Caco-2 (cell line): ENCODE results near the gene RHBDF1. TPM values are rescaled to one million over a fixed set of nuclear protein-coding genes. Genes with fewer than 3 reads are reported as not detected.

Source experiments
- BruUV-seq: library from RNA; stranded (reverse); fragments of 400-500 nt; replicated peaks from 2 replicates; lab custom pipeline; 2021; lab: Mats Ljungman, UMichigan
- CTCF ChIA-PET: fragments of 300-600 bp; sonication (Branson Sonifier 250); formaldehyde crosslinking; loops from one replicate; lab custom pipeline; 2022; ENCODE audit warnings: antibody characterized with exemption; lab: Charles Lee
- POLR2A ChIA-PET: fragments of 300-600 bp; sonication (Branson Sonifier 250); formaldehyde crosslinking; loops from one replicate; lab custom pipeline; 2022; ENCODE audit warnings: antibody characterized with exemption; lab: Charles Lee
- DNase-seq, 2 experiments: peaks; one replicate each; pipeline versions ENCODE4 v3.0.0 to v3.0.0-alpha.2; 2020 to 2022
- H3K27me3 ChIP-seq: replicated peaks from 2 replicates; pipeline ENCODE4 v1.6.0; 2011; ENCODE audit warnings: low read length; ENCODE audit not compliant: control insufficient read depth, insufficient read depth
- H3K36me3 ChIP-seq: 2 replicates; pipeline ENCODE4 v1.5.1; 2011; ENCODE audit warnings: low read length; ENCODE audit not compliant: control insufficient read depth, insufficient read depth
- H3K4me1 ChIP-seq: fragments of 250-450 bp; sonication (Bioruptor Pico); 2 replicates; pipeline ENCODE4 v1.5.1; 2020; ENCODE audit warnings: mild to moderate bottlenecking
- H3K4me3 ChIP-seq: 2 replicates; pipeline ENCODE4 v1.5.1; 2011; ENCODE audit warnings: low read depth, mild to moderate bottlenecking, control low read depth, low read length
- H3K9me3 ChIP-seq: fragments of 250-450 bp; sonication (Bioruptor Pico); 2 replicates; pipeline ENCODE4 v1.5.1; 2020; ENCODE audit warnings: mild to moderate bottlenecking, moderate library complexity
- H3K27ac Mint-ChIP-seq: one replicate; pipeline ENCODE4 v1.8.0; 2022; ENCODE audit warnings: mixed read lengths; ENCODE audit not compliant: unreplicated experiment
- H3K27me3 Mint-ChIP-seq: one replicate; pipeline ENCODE4 v1.8.0; 2022; ENCODE audit warnings: mixed read lengths; ENCODE audit not compliant: insufficient read depth, unreplicated experiment
- H3K36me3 Mint-ChIP-seq: one replicate; pipeline ENCODE4 v1.8.0; 2022; ENCODE audit warnings: mild to moderate bottlenecking, mixed read lengths; ENCODE audit not compliant: insufficient read depth, unreplicated experiment
- H3K4me1 Mint-ChIP-seq: one replicate; pipeline ENCODE4 v1.8.0; 2022; ENCODE audit warnings: low read depth, mixed read lengths; ENCODE audit not compliant: unreplicated experiment
- H3K4me3 Mint-ChIP-seq: one replicate; pipeline ENCODE4 v1.8.0; 2022; ENCODE audit warnings: mild to moderate bottlenecking, moderate library complexity, mixed read lengths; ENCODE audit not compliant: unreplicated experiment
- H3K9me3 Mint-ChIP-seq: one replicate; pipeline ENCODE4 v1.8.0; 2022; ENCODE audit warnings: mixed read lengths; ENCODE audit not compliant: unreplicated experiment
- intact Hi-C: fragments of 100-400 bp; cut with micrococcal nuclease; formaldehyde crosslinking; loops from one replicate; pipeline ENCODE4 v1.10.0; 2022; ENCODE audit not compliant: unreplicated experiment
- total RNA-seq: library from RNA; stranded (reverse); gene quantifications from 2 replicates; pipeline ENCODE4 v1.2.3, GENCODE V29; 2022
- TF ChIP-seq, protein P1 (sequence below), 2 experiments: fragments of 200-600 bp in 1 of 2; IDR thresholded peaks; 1 replicate in 1 of 2; 2 replicates in 1 of 2; pipeline versions ENCODE4 v1.5.1 to v1.8.0; 2011 to 2022; ENCODE audit warnings: antibody characterized with exemption in 1 of 2, control low read depth in 1 of 2, inconsistent platforms in 1 of 2, low read depth in 1 of 2, low read length in 1 of 2, mild to moderate bottlenecking in 1 of 2, moderate library complexity in 1 of 2; ENCODE audit not compliant: insufficient read depth in 1 of 2, severe bottlenecking in 1 of 2, unreplicated experiment in 1 of 2

Gene RHBDF1
- total RNA-seq, 1 experiment from 2014 or later = 62.3 TPM

DNA sequence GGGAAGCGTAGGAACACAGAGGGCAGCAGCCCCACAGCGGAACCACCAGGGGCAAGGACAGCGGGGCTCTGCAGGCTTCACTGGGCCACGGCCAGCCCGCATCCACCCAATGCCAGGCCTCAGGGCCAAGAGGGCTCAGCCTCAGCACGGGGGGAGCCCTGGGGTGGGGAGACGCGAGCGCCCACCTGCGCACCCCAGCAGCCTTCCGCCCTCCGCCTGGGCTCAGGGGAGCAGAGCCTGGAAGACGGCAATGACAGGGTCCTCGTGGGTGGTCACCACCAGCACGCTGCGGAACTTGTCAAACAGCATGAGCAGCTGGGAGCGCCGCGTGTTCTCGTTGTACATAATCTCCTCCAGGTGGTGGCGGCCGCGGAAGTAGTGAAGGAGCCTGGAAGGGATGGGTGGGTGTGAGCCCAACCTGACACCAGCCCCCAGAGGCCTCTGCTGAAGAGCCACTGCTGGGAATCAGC is 14.1 kb upstream of the RHBDF1 start:
- Histone ChIP-seq H3K9me3 (no peaks in the 10 kb centered on the region), H3K27me3 (no peaks in the 10 kb centered on the region), H3K4me1 (no peaks in the 10 kb centered on the region), H3K36me3 (no peaks in the 10 kb centered on the region; the same call in 1 of the 2 replicates), H3K4me3 (no peak overlapping the region)
- H3K9me3 Mint-ChIP-seq = no peaks in the 10 kb centered on the region
- ChIA-PET CTCF (interaction anchor here (0.6 kb wide), 1 partner anchor 1220 kb away, joined by 3 read pairs; no protein-coding TSS in a partner anchor), POLR2A (no interaction called here)
- H3K4me3 Mint-ChIP-seq = no peak overlapping the region
- no peaks in the 10 kb centered on the region for H3K27me3 Mint-ChIP-seq
- no peaks in the 10 kb centered on the region for H3K4me1 Mint-ChIP-seq
- H3K36me3 Mint-ChIP-seq = peaks cover 60% of the 10 kb centered on the region
- DNase-seq = no peak
- TF ChIP-seq, protein P1, sequence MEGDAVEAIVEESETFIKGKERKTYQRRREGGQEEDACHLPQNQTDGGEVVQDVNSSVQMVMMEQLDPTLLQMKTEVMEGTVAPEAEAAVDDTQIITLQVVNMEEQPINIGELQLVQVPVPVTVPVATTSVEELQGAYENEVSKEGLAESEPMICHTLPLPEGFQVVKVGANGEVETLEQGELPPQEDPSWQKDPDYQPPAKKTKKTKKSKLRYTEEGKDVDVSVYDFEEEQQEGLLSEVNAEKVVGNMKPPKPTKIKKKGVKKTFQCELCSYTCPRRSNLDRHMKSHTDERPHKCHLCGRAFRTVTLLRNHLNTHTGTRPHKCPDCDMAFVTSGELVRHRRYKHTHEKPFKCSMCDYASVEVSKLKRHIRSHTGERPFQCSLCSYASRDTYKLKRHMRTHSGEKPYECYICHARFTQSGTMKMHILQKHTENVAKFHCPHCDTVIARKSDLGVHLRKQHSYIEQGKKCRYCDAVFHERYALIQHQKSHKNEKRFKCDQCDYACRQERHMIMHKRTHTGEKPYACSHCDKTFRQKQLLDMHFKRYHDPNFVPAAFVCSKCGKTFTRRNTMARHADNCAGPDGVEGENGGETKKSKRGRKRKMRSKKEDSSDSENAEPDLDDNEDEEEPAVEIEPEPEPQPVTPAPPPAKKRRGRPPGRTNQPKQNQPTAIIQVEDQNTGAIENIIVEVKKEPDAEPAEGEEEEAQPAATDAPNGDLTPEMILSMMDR (IDR thresholded peaks at IDR 0.05; ENCODE audit: insufficient read depth in 1 of 2, low read depth in 1 of 2, low read length in 1 of 2, severe bottlenecking in 1 of 2, unreplicated experiment in 1 of 2) = no peak
- H3K27ac Mint-ChIP-seq = no peak overlapping the region
- BruUV-seq = no TSS peak
- intact Hi-C loops = no loop called here

DNA sequence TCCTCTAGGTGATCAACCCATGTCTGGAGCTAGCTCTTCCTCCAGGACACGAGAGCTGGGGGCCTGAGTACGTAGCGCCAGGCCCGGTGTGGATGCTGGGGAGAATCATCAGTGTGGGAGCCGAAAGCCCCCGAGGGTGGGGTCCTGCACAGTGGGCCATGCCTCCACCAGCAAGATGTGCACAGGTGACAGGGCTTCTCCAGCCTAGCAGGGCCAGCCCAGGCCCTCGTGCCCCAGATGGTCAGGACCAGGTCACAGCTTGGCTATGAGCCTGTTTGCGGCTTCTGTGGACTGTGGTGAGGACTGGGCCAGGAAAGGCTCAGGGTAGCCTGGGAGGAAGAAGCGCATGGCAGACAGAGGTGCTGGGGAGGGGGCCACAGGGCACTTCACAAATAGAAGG is 13.4 kb upstream of the RHBDF1 start:
- intact Hi-C loops = no loop called here
- Mint-ChIP-seq H3K4me1 (no peaks in the 10 kb centered on the region), H3K27ac (no peak overlapping the region), H3K4me3 (no peak overlapping the region), H3K27me3 (no peaks in the 10 kb centered on the region), H3K9me3 (no peaks in the 10 kb centered on the region), H3K36me3 (peaks cover 60% of the 10 kb centered on the region)
- TSS peak; percentile 63 for BruUV-seq
- H3K4me3 ChIP-seq = no peak overlapping the region
- no peaks in the 10 kb centered on the region for H3K9me3 ChIP-seq
- no peaks in the 10 kb centered on the region for H3K27me3 ChIP-seq
- H3K36me3 ChIP-seq = no peaks in the 10 kb centered on the region; the same call in 1 of the 2 replicates
- DNase-seq = no peak
- TF ChIP-seq, protein P1 (IDR thresholded peaks at IDR 0.05; ENCODE audit: insufficient read depth in 1 of 2, low read depth in 1 of 2, low read length in 1 of 2, severe bottlenecking in 1 of 2, unreplicated experiment in 1 of 2) = no peak
- CTCF ChIA-PET = interaction anchor here (1.1 kb wide), 1 partner anchor 11 kb away, joined by 5 read pairs; no protein-coding TSS in a partner anchor
- H3K4me1 ChIP-seq = no peaks in the 10 kb centered on the region
- POLR2A ChIA-PET = no interaction called here

DNA sequence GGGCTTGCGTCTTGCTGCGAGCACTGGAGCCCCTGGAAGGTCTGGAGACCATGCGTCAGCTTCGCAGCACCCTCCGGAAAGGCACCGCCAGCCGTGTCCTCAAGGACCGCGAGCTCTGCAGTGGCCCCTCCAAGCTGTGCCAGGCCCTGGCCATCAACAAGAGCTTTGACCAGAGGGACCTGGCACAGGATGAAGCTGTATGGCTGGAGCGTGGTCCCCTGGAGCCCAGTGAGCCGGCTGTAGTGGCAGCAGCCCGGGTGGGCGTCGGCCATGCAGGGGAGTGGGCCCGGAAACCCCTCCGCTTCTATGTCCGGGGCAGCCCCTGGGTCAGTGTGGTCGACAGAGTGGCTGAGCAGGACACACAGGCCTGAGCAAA is 13.0 kb upstream of the RHBDF1 start:
- Mint-ChIP-seq H3K27me3 (no peaks in the 10 kb centered on the region), H3K27ac (peak overlapping the region; percentile 72), H3K9me3 (no peaks in the 10 kb centered on the region), H3K4me1 (no peaks in the 10 kb centered on the region), H3K4me3 (no peak overlapping the region), H3K36me3 (peaks cover 60% of the 10 kb centered on the region)
- DNase-seq = no peak
- POLR2A ChIA-PET = no interaction called here
- TF ChIP-seq, protein P1 (IDR thresholded peaks at IDR 0.05; ENCODE audit: insufficient read depth in 1 of 2, low read depth in 1 of 2, low read length in 1 of 2, severe bottlenecking in 1 of 2, unreplicated experiment in 1 of 2) = no peak
- intact Hi-C loops = no loop called here
- no TSS peak for BruUV-seq
- no peaks in the 10 kb centered on the region for H3K4me1 ChIP-seq
- no peaks in the 10 kb centered on the region for H3K9me3 ChIP-seq
- H3K4me3 ChIP-seq = no peak overlapping the region
- H3K36me3 ChIP-seq = no peaks in the 10 kb centered on the region; the same call in 1 of the 2 replicates
- H3K27me3 ChIP-seq = no peaks in the 10 kb centered on the region
- CTCF ChIA-PET = interaction anchor here (1.1 kb wide), 1 partner anchor 11 kb away, joined by 5 read pairs; no protein-coding TSS in a partner anchor
